Measurements from ENCODE around the gene ACTL7A.

DNA sequence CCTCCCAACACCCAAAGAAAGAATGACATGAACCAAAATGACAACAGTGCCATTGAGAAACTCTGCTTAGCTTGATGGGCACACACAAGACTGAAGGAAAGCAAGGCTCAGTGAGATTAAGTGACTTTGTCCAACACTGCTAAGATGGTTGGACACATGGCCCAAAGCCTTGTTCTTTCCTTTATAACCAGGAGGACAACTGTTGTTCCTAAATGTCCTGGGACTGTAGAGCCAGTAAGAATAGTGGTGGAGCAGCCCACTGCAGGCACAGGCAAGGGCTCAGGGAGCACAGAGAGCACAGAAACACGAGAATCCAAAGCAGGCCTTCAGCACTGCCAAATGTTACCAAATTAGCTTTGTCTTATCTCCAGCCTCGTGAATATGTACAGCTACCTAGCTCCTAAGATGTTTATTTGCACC, 3.9 kb downstream of the ACTL7A start:
- TF ChIP-seq CTCF (IDR thresholded peaks at IDR 0.05) (no peak), POLR2A (IDR thresholded peaks at IDR 0.05) (no peak)
